G401 (cell line): ENCODE data around the gene SPEF2. TPM values are rescaled to one million over a fixed set of nuclear protein-coding genes. Genes with fewer than 3 reads are reported as not detected.

Source experiments
- DNase-seq: peaks from one replicate; pipeline ENCODE4 v3.0.0-alpha.2; 2015; ENCODE audit warnings: low spot score
- in situ Hi-C: cut with HindIII; loops from 2 replicates; pipeline ENCODE4 v1.10.0; 2016; ENCODE audit warnings: low sequenced_read_pairs, mixed read lengths
- total RNA-seq: library from RNA; depleted of rRNA; stranded (reverse); fragments of >200 nt; shearing (Covaris generic); gene quantifications from 2 replicates; pipeline ENCODE4 v1.2.3, GENCODE V29; 2014; rRNA removed

The SPEF2 gene, protein sequence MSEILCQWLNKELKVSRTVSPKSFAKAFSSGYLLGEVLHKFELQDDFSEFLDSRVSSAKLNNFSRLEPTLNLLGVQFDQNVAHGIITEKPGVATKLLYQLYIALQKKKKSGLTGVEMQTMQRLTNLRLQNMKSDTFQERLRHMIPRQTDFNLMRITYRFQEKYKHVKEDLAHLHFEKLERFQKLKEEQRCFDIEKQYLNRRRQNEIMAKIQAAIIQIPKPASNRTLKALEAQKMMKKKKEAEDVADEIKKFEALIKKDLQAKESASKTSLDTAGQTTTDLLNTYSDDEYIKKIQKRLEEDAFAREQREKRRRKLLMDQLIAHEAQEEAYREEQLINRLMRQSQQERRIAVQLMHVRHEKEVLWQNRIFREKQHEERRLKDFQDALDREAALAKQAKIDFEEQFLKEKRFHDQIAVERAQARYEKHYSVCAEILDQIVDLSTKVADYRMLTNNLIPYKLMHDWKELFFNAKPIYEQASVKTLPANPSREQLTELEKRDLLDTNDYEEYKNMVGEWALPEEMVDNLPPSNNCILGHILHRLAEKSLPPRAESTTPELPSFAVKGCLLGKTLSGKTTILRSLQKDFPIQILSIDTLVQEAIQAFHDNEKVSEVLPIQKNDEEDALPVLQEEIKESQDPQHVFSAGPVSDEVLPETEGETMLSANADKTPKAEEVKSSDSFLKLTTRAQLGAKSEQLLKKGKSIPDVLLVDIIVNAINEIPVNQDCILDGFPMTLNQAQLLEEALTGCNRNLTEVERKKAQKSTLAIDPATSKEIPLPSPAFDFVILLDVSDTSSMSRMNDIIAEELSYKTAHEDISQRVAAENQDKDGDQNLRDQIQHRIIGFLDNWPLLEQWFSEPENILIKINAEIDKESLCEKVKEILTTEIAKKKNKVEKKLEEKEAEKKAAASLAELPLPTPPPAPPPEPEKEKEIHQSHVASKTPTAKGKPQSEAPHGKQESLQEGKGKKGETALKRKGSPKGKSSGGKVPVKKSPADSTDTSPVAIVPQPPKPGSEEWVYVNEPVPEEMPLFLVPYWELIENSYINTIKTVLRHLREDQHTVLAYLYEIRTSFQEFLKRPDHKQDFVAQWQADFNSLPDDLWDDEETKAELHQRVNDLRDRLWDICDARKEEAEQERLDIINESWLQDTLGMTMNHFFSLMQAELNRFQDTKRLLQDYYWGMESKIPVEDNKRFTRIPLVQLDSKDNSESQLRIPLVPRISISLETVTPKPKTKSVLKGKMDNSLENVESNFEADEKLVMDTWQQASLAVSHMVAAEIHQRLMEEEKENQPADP (N-terminal part only)
- 1.1 and 4.9 TPM in 2 replicates for total RNA-seq

DNA sequence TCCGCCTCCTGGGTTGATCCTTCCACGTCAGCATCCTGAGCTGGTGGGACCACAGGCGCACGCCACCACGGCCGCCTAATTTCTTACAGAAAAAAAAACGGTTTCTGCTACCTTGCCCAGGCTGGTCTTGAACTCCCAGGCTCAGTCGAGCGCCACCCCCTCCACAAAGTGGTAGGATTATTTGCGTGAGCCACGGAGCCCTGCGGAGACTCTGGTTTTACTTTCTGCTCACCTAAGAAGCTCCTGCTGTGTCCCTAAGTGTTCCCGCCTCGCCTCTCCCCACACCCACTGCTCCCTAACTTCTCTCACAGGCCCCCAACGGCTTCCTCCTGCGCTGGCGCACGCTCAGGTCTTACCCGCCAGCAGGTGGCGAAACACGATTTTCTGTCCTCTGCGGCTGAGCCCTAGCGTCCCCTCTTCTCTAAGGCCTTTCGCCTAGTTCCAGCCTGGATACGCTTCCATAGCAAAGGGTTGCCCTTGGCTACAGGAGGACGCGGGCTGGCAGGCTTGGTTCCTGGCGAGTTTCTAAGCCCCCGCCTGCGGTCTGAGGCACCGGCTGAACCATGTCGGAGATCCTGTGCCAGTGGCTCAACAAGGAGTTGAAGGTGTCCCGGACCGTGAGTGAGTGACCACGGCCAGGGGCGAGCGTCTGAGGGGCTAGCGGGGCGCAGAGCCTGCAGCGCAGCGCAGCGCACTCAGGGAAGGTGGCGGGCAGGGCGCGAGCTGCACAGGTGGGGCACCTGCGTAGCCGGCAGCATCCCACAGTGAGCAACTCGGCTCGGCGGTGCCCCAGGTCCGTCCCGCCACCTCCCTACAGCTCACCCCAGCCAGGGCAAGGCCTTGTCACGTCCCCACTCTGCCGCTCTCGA lies at the start of gene SPEF2:
Gene SPEF2, plus strand, starts transcription at position 429 of the 869 bp plus-strand sequence. Its CDS starts 135 bp downstream, at position 564.
- in situ Hi-C loops: no loop called here
- DNase-seq: peak; percentile 87

DNA sequence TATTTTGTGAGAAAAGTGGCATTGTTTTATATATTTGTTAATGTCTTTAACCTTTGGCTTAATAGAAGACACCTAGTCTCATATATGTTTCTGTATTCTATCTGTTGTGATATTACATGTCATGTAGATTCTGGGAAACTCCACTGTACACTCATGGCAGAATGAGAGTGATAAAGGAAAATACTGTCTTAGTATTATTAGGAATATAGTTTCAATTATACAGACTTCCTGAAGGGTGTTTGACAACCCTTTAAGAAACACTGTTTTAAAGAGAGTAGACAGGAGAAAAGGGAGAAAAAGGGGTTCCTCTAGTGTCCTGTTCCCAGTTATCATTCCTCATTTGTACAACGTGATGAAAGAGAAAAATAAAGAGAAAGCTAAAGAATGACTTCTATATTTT lies 42.1 kb upstream of the SPEF2 start:
- in situ Hi-C loops: no loop called here
- no peak for DNase-seq

DNA sequence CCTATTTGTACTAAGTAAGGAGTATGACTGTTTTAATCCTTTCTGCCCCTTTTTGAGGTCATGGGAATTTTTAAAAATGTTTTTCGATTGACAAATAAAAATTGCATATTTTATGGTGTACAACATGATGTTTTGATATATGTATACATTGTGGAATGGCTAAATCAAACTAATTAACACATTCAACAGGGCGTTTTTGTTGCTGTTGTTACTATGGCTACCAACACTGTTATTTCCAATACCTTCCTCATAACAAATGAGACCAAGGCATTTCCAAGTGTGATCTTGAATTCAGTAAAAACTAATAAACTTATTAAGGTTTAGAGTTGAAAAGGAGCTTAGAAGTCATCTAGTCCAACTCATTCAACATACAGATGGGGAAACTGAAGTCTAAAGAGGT lies 30.2 kb upstream of the SPEF2 start:
- in situ Hi-C loops: no loop called here

DNA sequence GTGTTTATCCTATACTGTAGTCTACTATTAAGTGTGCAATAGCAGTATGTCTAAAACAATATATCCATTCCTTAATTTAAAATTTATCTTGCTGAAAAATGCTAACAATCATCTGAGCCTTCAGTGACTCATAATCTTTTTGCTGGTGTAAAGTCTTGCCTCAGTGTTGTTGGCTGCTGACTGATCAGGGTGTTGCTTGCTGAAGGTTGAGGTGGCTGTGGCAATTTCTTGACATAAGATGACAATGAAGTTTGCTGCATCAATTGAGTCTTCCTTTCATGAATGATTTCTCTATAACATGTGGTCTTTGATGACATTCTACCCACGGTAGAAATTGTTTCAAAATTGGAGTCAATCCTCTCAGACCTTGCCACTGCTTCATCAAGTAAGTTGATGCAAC lies 24.3 kb upstream of the SPEF2 start:
- no peak for DNase-seq
- in situ Hi-C loops: no loop called here

More for the DNA sequence above, 30.2 kb upstream of the SPEF2 start:
- no peak for DNase-seq

DNA sequence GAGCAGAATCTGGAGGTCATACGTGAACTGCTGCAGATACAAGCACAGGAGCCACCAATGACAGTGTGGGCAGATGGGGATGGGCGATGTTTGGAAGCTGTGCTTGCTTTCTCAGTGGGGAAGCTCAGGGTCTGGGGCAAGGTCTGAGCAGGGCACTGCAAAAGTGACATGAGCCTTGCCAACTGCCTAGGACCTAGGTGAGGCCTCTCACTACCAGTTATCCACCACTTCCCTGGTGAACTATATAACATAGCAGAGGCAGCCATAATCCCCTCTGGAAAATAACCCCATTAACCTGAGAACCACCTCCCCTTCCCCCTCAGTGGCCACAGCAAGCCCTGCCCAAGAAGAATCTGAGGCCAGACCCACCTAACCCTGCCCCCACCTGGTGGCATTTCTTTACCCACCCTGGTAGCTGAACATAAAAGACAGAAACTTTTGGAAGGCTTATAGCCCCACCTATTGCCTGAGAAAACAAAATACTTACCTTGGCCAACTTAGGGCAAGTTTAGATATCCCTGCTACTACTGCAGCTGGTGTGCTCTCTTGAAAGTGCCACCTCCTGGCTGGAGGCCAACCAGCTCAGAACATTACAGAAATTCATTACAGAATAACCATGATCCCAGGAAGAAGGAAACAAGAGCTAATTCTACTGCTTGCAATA lies 18.8 kb upstream of the SPEF2 start:
- in situ Hi-C loops: no loop called here
- DNase-seq: no peak

DNA sequence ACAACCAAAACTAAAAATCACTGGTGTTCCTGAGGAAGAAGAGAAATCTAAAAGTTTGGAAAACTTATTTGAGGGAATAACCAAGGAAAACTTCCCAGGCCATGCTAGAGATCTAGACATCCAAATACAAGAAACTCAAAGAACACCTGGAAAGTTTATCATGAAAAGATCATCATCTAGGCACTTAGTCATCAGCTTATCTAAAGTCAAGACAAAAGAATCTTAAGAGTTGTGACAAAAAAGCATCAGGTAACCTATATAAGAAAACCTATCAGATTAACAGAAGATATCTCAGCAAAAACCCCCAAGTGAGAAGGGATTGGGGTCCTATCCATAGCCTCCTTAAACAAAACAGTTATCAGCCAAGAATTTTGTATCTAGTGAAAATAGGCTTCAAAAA lies 17.1 kb upstream of the SPEF2 start:
- in situ Hi-C loops: no loop called here
- DNase-seq: no peak

DNA sequence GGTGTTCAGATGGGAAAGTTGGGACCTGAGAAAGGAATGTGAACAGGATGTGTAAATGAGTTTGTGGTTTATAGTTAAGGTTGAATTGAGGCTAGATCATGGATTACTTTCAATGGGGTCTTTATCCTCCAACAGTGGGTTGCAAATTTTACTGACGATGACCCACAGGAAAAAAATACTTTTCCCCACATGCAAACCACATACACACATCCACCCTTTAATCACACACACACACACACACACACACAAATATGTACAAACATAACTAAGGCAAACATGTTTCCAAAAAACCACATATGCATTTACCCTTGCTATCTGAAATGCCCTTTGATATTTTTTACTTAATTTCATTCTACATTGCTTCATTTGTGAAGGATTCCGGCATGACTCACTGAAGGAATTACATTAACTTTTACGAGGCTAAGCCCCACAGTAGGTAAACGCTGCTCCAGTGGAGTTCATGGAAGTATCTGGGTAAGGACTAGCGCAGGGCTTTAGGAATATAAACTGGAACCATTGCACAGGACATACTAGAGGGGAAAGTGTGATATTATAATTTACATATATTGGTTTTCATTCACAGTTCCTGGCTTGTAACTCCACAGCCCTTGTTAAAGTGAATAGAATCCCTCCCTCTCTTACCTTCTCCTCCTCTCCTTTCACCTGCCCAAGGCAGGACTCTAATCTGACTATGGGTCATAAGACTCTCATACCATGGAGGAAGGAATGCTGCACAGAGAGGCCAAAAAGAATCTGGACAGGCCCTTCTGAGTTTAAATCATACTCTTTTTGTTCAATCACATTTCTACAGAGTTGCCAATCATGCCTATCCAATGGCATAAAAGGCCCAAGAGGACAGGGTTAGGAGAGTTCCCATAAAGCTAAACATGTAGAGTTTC lies 8.5 kb upstream of the SPEF2 start:
- in situ Hi-C loops: no loop called here
- no peak for DNase-seq

DNA sequence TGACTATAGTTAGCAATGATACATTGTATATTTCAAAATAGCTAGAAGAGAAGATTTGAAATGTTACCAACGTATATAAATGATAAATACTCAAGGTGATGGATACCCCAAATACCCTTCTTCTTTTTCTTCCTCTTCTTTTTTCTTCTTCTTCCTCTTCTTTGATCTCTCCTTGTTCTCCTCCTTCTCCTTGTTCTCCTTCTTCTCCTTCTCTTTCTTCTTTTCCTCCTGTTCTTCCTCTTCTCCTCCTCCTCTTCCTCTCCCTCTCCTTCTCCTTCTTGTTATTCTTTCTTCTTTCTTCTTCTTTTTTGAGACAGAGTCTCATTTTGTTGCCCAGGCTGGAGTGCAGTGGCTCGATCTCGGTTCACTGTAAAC lies 616 bp upstream of the SPEF2 start:
- DNase-seq: no peak
- in situ Hi-C loops: no loop called here

DNA sequence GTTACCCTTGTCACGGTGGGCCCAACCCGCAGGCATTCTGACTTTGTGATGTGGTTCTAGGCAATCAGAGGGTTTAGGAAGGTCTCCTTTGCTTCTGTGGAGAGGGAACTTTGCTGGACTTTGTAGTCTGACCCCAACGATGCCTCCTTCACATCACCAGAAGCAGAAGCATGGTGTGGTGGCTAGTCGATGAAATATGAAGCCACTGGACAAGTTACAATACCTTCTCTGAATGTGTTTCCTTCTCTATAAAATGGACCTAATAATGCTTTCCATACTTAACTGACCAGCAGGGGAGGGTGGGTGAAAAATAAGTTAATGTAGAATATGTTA lies 607 bp downstream of the SPEF2 start:
- in situ Hi-C loops: no loop called here
- peak; percentile 42 for DNase-seq

DNA sequence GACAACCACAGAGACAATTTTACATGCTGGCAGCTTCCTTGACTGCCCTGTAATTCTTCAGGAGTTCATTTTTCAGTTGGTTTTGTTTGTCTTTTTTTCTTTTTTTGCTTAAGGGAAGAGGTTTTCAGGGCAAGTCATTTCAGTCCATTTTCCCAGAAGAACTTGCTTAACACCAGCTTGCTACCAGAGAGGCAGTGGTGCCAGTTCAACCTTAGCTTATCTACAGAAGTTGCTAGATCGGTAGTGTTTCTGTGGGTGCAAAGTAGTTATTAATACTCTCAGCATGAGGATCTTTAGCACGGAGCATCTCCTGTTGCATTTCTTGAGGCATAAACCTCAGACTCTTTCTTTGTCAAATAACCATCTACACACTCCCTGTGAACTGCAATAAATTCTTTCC lies 1.1 kb downstream of the SPEF2 start:
- peak; percentile 9 for DNase-seq
- in situ Hi-C loops: no loop called here

DNA sequence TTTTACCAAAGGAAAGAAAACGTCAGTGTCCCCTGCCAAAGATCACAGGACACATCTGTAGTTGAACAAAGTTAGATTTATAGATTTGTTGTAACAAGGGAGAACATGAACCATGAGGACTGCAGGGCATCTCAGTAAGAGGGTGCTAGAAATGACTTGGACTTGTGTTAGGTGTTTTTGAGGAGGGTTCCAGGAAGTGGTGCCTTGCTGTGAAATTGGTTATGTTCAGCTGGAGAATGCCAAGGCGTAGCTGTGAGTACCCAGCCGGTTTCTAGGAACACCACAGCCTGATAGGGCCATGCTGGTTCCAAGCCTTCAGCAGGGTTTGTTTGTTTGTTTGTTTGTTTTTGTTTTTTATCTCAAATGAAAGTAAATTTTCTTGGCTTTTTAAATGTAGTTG lies 5.3 kb downstream of the SPEF2 start:
- DNase-seq: no peak
- in situ Hi-C loops: no loop called here

DNA sequence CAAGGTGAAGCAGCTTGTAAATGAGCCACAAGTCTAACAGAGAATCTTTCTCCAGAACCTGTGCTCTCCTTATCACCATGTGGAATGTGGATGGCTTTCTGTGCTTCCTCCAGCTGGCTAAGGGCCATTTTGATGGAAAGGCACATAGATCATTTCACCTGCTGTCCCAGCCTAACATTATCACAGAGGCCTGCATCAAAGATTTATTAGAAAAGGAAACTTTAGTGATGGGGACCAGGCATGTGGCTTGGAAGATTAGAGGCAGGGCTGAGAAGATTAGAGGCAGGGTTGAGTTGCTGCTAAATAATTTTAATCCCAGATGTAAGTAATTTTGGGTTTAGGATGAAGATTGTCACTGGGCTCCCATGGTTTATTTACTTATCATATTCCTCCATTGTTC lies 6.3 kb downstream of the SPEF2 start:
- DNase-seq: no peak
- in situ Hi-C loops: no loop called here

DNA sequence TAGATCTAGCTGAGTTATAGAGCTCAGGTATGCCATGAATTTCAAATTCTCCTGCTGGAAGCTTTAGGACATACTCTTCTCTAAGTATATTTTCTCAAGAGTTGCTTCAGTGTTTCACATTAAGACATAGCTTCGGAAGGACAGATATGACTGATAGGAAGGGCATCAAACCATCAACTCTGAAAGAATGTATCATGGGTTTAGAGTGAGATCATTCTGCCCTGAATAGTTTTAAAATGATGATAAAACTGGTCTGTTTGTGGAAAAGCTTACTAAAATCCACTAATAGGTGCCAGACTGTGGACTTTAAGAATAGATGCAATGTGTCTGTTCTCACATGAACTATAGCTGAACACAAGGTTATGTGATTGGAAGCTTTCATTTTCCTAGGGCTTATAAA lies 8.4 kb downstream of the SPEF2 start:
- in situ Hi-C loops: no loop called here
- DNase-seq: no peak

DNA sequence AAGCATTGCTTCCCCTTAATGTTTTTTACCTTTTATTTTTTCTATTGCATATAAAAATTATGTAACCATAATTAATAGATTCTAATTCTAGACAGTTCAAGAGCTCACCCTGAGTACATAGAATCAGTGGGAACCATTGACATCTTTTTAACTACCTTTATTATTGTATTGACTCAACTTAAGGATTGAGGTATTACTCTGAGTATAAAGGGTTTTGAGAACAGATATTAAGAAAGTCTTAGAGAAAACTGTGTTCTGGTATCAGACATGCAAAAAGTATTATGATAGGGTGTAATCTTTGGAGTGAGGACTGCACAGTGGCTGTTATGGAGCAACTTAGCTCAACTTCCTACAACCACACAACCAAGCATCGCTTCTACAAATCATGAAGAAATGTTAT lies 8.9 kb downstream of the SPEF2 start:
- no peak for DNase-seq

DNA sequence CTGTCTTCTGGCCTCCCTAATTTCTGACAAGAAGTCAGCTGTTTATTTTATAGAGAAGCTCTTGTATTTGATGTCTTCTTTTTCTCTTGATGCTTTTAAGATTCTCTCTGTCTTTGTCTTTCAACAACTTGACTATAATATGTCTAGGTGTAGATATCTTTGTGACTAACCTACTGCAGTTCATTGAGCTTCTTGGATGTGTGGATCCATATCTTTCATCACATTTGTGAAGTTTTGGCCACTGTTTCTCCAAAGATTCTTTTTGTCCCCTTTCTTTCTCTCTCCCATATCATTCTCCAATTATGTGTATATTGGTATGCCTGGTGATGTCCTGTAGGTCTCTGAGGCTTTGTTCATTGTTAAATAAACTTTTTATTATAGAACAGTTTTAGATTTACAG lies 16.7 kb downstream of the SPEF2 start:
- in situ Hi-C loops: no loop called here
- DNase-seq: no peak

More for the DNA sequence above, 8.9 kb downstream of the SPEF2 start:
- in situ Hi-C loops: no loop called here

DNA sequence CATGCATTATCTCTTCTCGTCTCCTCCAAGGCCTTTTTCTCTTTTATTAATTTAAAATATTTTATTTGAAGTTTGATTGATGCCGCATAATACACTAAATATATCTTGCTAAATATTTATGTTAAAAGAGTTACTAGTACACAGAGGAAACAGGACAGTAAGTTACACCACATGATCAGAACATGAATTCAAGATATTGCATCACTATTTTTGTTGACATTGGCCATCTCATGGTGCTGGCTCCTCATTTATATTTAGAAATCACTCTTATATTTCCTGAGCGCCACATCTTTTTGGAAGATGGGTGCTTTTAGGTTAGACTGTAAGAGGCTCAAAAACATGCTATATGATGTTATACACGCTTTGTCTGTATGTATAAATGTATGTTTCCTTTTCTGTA lies 23.0 kb downstream of the SPEF2 start:
- in situ Hi-C loops: no loop called here
- DNase-seq: no peak

DNA sequence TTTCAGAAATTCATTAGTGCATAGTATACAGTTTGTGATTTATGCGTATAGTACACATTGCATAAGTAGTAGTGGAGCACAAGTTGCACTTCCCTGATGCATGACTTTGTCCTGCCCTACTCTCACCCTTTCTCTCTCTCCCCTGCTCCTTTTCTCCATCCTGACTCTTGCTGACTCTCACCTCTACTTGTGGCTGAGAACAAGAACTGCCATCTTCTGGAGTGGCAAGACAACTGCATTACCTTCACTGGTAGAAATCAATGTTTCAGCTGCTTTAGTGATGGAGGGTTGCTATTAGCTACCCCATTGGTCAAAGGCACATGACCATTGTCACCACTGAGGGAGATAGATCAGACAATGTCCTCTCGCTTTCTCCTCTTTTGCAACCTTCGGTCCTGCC lies 26.9 kb downstream of the SPEF2 start:
- DNase-seq: no peak
- in situ Hi-C loops: no loop called here
